GM18499 (cell line): Measurements from ENCODE around the gene LMO7.
A peak's percentile ranks its signal among the peaks of the same experiment; 100 is the strongest.

Experiments
- ATAC-seq: cut with Tn5 transposase; IDR thresholded peaks from one replicate; pipeline ENCODE4 v1.9.1; 2021; ENCODE audit warnings: moderate number of reproducible peaks; ENCODE audit not compliant: insufficient read depth, unreplicated experiment

LMO7 gene

DNA sequence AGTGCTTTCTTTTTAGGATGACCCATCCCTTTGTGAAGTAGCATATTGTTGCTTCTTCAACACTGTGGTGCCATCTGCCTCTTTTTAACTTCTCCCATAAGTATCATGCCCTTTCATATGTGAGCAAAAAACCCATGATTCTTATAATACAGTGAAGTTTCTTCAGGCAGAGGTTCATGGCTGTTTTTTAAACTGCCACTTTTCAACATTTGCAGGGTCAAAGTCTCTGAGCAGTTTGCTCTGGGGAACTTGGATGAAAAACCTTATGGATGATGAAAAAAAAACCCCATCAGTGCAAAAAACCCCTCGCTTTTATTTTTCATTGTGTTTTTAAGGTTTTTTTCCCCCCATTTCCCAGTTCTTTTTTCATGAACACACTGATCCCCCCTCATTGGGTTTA lies 158.5 kb downstream of the LMO7 start:
- no peak for ATAC-seq

DNA sequence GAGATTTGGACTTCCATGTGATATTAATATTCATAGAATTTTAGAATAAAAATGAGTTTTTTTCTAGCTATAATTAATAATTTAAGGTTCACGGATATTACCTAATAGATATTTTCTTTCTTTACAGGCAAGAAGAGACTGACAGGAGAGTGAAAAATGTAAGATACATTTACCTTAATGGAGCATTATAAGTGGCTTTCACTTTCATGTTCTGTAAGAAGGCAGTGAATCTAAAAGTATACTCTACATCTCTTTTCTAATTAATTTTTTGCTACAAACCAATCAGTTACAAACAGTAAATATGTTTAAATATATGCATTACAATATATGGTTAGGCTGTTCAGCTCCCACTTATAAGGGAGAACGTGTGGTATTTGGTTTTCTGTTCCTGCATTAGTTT lies 159.1 kb downstream of the LMO7 start:
- ATAC-seq: no peak

DNA sequence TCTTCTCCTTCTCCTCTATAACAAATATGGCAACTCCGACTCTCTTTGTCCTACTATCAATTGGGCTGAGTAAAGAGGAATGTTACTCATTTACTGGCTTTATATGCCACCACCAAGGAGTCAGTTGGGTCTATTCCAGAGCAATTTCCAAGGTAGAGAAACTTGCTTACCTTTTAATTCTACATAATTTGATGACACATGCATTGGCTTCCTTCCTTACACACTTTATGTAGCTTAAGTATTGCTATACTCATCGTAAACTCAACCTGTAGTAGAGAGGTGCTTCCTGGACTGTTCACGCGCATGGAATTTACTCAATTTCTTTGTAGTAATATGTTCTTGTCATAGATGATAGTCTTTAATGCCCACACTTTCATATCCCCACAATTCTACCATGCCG lies 160.7 kb downstream of the LMO7 start:
- ATAC-seq: no peak

DNA sequence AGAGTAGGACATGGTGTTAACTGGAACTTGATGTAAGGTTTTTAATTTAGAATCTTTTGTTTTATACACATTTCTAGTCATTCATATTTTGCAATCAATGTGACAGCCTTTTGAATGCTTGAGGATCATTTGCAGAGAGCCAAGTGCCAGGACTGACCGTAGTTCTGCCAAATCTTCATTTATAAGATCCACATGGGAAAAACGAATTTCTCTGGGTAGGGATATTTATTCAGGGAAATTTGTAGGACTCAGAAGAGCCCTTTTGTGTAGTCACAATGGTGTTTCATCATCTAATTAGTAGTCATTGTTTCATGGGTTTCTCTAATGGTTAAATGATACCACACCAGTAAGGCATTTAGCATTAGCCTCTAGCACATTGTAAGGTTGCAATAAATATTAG lies 161.1 kb downstream of the LMO7 start:
- ATAC-seq: no peak

DNA sequence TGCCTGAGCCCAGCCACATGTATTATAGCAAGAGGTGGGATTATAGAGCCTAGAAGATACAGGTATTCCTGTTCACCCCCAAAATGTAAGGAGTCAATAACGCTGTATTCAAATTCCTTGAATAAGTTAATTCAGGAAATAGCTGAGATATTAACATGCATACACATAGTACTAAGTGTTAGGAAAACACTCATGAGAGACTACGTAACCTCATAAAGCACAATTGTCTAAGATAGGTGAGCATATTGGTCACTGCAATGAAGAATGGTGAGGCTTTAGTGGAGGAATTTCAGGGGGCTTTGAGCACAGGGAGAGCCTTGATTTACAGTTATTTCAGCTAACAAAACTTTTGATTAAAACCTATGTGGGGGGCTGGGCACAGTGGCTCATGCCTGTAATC lies 161.6 kb downstream of the LMO7 start:
- ATAC-seq: no peak

DNA sequence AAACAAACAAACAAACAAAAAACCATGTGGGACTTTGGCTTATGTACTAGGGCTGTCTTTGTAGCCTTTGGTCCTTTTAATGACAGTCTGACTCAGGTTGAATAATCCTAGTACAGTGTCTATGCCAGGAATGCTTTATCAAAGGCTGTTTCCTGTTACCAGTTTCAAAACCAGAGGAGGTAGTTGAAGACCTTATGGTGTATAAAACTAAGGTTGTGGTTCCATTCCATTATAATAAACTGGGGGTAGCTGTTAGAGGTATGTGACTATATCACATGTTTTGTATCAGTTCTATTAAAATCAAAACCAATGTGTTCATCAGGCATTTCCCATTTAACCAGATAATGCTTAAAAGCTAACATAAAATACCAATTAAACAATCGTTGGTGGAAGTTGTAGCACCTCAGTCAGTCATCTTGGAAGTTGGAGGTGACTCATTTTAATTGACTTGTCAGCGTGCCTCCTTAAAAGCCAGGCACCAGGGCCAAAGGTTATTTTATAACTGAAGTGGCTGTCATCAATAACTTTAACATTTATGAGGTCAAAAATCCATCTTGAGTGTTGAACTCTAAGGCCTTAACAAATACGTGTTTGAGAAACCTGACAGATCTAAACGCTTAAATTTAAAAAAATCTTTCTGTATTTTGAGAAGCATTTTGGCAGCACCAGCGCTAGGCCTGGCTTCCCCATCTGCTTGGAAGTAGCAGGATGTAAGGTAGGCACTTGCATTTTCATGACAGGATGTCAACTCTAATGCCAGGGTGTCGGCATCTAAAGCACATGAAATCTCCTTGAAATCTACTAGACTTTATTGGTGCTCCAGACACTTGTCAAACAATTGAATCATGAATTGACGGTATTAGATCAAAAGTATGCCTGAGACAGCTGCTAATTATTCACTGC lies 162.5 kb downstream of the LMO7 start:
- ATAC-seq: no peak

DNA sequence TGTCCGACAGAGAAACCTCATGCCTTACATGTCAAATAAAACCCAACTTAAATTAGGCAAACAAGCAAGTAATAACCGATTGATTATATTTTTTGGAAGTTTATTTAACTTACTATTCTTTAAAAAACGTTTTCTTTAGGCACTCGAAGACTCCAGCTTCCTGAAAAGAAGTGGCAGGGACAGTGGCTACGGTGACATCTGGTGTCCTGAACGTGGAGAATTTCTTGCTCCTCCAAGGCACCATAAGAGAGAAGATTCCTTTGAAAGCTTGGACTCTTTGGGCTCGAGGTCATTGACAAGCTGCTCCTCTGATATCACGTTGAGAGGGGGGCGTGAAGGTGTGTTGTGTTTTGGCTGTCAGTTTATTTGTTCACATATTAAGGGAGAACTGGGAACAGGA lies 164.4 kb downstream of the LMO7 start:
- ATAC-seq: no peak

DNA sequence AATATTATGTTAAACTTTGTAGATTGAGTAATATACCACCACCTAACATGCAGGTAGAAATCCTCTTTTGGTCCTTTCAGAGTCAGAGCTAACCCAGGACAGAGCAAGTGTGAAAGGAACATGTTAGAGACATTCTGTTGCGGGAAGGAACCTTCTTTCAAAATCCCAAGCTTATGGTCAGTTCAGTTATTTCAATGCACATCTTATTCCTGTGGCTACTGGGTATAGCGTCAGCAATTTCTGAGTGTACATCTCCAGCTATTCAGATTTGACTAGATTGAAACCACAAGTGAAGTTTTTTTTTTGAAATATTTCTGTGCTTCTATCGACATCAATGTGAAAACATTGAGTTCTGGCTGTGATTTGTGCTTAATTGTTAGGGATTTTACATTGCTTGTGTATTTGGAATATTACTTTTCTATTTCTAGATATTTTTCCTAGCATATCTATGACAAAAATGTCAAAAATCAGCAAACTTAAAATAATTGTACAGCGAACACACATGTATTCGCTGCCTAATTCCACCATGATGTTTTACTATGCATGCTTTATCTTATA lies 165.3 kb downstream of the LMO7 start:
- no peak for ATAC-seq

DNA sequence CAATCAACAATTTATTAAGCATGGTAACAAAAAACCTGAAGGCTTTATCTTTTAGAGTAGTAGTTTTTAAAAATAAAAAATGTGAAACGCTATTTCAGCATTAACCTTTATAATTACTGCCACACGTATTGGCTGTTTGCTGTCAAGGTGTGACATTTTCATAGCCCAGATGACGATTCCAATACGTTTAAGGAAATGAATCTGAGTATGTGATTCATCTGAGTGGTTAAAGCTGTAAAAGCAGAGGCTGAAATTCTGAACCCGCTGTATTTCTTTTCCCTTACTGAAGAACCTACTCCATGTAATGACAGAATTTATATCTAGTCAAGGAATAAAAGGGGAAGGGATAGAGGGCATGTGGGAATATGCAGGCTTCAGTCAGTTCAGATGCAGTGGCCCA lies 166.0 kb downstream of the LMO7 start:
- no peak for ATAC-seq

DNA sequence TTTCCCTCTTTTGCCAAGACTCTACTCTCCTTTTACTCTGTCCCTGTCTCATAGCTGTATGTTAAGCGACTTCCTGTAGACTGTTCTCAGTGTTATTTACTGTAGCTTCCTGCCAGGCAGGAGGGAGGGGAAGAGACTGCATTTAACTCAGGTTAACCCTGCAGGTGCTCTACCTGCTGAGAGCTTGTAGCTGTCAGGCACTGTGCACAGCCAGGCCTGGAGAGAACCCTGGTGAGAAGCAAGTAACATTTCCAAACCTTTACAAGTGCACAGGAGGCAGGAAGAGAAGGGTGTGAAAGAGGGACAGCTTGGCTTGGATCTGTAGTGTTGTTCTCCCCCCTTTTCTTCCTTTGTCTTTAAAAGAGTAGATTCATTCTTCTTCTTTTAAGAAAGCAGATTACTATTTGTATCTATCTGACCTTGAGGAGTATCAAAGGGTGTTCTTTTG lies 167.1 kb downstream of the LMO7 start:
- peak; percentile 80 for ATAC-seq

DNA sequence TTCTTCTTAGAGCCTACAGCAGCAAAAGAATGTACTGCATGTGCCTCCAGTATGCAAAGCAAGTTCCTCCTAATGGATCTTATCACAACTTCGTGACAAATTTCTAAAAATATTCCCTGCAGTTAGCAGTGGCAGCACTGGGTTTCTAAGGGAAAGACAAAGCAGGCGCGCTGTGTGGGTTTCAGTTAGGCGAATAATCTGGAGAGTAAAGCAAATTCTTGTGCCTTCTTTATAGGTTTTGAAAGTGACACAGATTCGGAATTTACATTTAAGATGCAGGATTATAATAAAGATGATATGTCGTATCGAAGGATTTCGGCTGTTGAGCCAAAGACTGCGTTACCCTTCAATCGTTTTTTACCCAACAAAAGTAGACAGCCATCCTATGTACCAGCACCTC lies 167.9 kb downstream of the LMO7 start:
- ATAC-seq: no peak

DNA sequence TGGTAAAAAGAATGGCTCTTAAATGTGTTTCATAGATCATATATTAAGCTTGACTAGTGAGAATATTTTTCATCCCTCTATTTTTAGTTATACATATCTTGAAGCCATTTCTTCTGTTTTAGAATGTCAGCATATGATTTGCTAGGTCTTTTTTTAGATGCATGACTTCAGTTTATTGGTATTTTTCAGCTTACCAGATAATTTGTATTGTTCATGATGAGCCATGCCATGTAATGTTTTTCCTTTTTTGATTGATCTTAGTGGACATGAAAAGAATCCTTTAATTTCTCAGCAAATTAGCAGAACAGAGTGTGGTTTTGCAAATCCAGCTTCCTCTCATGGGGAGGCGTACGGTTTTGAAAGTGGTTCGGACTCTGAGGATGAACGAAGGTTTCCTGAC lies 168.5 kb downstream of the LMO7 start:
- no peak for ATAC-seq

DNA sequence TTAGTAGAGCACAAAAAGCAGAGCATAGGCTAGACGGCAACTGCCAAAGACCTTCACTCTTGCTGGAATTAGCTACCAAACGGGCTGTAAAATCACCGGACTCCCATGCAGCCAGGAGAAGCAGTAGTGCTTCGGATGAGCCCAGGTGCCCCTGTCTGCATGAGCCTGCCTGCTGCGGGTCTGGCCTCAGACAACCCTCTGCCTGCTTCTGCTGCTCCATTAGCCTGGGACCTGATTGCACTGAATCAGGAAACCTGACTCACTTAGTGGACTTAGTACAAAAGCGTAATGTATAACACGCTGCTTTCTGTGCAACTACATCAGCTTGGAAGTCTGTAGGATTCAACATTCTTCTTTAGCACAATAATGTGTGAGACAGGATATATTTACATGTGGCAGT lies 170.0 kb downstream of the LMO7 start:
- ATAC-seq: no peak

DNA sequence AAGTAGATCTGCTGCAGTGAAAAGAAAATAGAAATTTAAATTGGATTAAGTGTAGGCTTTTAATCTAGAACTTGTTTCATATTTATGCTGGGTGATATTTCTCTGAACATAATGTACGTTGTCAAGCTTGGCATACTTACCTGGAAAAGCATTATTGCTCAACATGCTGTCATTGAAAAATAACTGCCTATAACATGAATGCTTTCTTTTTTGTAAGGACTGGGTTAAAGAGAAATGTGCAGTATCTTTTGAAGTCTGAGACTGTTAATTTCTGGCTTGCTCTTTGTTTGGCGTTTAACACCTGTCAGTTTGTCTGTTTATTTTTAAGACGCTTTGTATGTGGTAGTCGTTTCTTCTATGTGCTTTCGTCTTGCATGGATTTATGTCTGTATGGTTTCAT lies 175.2 kb downstream of the LMO7 start:
- ATAC-seq: no peak

DNA sequence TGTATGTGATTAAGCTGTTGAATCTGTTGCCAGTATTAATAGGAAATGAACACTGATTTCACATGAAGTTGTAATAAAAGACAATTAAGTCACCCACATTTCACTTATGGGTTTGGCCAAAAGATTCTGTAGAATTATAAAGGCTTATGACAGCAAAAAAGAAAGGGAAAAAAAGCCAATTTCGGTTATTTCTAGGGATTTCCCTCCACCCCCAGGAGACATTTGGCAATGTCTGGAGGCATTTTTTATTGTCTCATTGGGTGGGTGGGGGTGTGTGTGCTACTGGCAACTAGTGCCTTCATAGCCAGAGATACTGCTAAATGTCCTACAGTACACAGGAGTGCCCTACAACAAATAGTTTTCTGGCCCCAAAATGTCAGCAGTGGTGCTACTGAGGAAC lies 175.7 kb downstream of the LMO7 start:
- ATAC-seq: no peak

DNA sequence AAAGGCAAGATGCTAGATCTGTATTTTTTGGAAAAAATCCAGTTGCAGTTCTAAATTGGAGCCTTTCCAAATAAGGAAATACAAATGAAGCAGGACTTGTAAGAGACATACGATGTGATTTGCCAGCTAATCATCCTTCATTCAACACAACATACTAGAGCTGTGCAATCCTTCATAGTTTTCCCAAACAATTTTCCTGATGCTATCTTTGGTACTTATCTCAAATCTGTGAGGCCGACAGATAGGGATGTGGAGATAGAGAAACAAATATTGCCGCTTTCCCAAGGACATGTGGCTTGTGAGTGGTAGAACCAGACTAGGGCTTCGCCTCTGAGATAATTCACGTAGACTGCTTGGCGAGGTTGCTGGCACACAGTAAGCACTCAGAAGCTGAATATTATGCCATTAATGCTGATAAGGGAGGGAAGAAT lies 176.6 kb downstream of the LMO7 start:
- no peak for ATAC-seq

DNA sequence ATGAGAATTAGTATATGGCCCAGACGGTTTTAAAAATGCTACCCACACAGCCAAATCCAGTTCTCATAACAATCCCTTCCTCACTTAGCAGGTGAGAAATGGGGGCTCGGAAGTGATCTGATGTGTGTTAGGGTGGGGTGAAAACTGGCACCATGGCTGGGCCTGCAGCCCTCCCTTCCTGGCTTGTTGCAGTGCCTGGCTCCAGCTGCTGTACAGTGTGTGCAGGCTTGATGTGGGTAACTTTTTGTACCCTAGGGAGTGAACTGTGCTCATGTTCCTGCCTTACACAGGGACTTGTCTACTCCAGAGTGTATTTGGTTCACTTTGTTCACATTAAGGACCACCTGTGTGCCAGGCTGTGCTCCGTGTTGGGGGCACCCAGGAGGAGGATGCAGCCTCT lies 177.2 kb downstream of the LMO7 start:
- ATAC-seq: no peak

DNA sequence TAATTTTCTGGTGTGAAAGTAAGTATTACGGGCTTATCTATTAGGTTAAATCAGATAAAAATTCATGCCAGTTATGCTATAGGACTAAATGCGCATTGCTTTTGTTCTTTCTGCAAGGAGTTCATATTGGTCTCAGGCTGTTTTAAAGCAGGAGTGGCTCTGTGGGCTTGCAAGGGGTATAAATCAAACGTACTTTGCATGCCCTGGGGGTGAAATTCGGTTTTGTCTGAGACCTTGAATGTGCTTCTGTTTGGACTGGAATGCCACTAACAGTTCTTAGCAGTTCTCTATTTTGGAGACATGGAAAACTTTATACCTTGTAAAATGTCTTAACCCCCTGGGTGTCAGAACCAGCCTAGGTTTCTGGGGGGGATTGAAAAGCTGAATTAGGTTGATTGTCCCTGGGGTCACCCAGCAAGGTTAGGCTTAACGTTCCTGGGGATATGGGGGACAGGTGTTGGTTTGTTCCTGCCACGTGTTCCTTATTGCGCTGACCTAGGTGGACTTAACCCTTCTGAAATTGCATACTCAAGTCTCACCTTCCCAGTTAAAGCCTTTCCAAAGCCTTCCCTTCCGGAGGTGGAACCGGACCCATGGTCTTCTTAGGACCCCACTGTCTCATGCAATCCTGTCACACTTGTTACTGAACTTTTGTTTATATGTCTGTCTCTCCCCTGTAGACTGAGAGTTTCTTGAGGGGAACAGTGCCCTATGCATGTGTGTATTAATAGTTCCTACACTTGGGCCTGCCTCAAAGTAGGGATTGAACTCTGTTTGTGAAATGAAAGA lies 182.2 kb downstream of the LMO7 start:
- ATAC-seq: no peak

DNA sequence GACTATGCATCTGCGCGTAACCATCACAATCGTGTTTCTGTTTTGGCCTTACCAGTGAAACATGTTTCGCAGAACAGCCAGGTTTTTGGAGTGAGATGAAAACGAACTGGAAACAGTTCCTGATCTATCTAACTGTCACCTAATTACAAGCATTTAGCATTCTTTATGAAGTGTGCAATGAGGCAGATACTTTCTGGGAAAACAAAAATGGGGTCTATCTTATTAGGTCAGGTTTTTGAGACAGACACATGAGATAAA lies 182.8 kb downstream of the LMO7 start:
- no peak for ATAC-seq

DNA sequence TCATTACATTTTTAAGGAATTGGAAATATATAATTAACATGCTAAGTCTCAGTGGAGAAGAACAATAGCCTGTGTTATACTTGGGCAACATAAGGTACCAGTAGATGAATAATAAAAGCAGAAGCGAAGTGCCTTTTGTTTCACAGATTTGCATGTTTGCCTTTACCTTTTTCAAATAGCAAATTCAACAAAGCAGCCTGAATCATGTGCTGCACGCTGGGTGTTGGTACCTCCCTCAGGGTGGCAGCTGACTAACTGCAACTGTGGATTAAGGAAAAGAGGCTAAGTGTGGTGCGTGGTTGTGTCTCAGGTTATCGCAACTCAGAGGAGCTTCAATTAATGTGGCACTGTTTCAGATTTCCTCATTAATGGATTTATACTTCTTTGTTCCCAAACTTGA lies 189.0 kb downstream of the LMO7 start:
- ATAC-seq: no peak

DNA sequence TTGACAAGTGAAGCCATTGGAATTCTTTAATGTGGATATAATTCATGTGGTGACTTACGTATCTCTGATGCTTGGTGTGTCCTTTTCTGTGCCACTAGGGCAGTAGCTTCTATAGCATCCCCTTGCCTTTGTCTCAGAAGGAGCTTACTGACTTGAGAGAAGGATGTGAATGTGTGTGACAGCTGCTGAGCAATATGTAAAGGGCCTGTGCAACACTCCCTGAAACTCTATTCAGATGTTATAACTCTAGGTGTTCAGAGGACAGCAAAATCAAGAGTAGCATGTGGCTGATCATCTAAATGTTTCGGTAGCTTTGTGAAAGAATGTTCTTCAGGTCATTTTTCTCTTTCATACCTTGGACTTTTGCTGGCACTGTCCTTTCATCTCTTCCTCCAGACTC lies 189.5 kb downstream of the LMO7 start:
- no peak for ATAC-seq

DNA sequence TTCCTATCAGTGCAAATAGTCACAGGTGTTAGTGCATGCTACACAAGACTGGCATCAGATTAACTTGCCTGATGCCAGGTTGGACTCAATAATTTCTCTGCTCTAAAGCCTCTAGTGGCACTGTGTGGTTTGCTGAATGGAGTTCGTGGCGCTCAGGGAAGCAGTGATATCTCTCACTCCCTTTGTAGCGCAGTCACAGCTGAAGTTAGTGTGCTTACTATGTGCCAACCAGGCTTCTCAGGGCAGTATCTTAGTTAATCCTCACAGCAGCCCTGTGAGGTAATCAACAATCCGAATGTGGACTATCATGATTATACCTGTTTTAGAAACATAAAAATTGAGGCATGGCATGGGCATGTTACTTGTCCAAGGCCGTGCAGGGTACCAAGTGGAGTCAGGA lies 190.3 kb downstream of the LMO7 start:
- no peak for ATAC-seq
